Stomach (tissue), 9 donors: Measurements from ENCODE around the gene AKT2. TPM values are rescaled to one million over a fixed set of nuclear protein-coding genes. Genes with fewer than 3 reads are reported as not detected.
"Not testable (repeated sequence)": the region's sequence is repeated elsewhere in the genome, so short reads cannot be mapped to it uniquely, and the experiment has no call there.

Experiments used
- DNase-seq, 2 donors: peaks; one replicate each; pipeline versions ENCODE4 v3.0.0 to v3.0.0-alpha.2; 2013 to 2019
- H3K27ac ChIP-seq, 5 donors: fragments of 200-600 bp in 4 of 5; sonication (generic) in 4 of 5; one replicate each; pipeline ENCODE4 v1.5.1; 2013 to 2019; ENCODE audit warnings: mild to moderate bottlenecking in 1 of 5, moderate library complexity in 1 of 5
- H3K27me3 ChIP-seq, 3 donors: fragments of 200-600 bp; sonication (generic); one replicate each; pipeline ENCODE4 v1.5.1; 2017 to 2019; ENCODE audit warnings: mixed run types in 1 of 3
- H3K36me3 ChIP-seq, 4 donors: fragments of 200-600 bp; sonication (generic); 1 replicate in 3 of 4; 2 replicates in 1 of 4; pipeline ENCODE4 v1.5.1; 2016 to 2019
- H3K4me1 ChIP-seq, 4 donors: fragments of 200-600 bp; sonication (generic); one replicate each; pipeline ENCODE4 v1.5.1; 2016 to 2019
- H3K4me3 ChIP-seq, 4 donors: fragments of 200-600 bp; sonication (generic) in 3 of 4; one replicate each; pipeline ENCODE4 v1.5.1; 2016 to 2019; ENCODE audit warnings: mild to moderate bottlenecking in 1 of 4
- H3K9me3 ChIP-seq, 4 donors: fragments of 200-600 bp; sonication (generic); one replicate each; pipeline ENCODE4 v1.5.1; 2016 to 2019
- CTCF ChIP-seq, 7 experiments: fragments of 450-650 bp in 4 of 7; fragments of 200-600 bp in 3 of 7; sonication (generic) in 3 of 7; IDR thresholded peaks; one replicate each; pipeline ENCODE4 v1.5.1; 2016 to 2019; ENCODE audit warnings: antibody characterized with exemption in 7 of 7, control low read depth in 2 of 7, mild to moderate bottlenecking in 1 of 7
- EP300 ChIP-seq: sonication (generic); formaldehyde crosslinking; IDR thresholded peaks from one replicate; pipeline ENCODE4 v1.6.1; 2017; ENCODE audit warnings: antibody characterized with exemption
- POLR2A ChIP-seq, 4 donors: fragments of 450-650 bp; IDR thresholded peaks; one replicate each; pipeline ENCODE4 v1.6.1; 2016; ENCODE audit warnings: antibody characterized with exemption in 4 of 4, control low read depth in 2 of 4, mild to moderate bottlenecking in 1 of 4, moderate library complexity in 1 of 4
- POLR2AphosphoS5 ChIP-seq, 3 donors: sonication (generic); formaldehyde crosslinking; IDR thresholded peaks; one replicate each; pipeline ENCODE4 v1.6.1; 2016; ENCODE audit warnings: antibody characterized with exemption in 3 of 3
- WGBS, 5 donors: extraction: QIAGEN DNeasy Blood & Tissue Kit in 3 of 5; methylation state at CpG; one replicate each; pipeline versions ENCODE4 v1.1.5 to v1.1.7; 2013 to 2018; 5-methylcytosine and 5-hydroxymethylcytosine counted together
- intact Hi-C: fragments of 100-400 bp; cut with DNase I; formaldehyde crosslinking; loops from one replicate; pipeline ENCODE4 v1.15.1; 2023; ENCODE audit warnings: low total_unique reads
- polyA plus RNA-seq, 3 donors: library from polyadenylated mRNA; stranded (reverse); fragments of 200-250 nt; gene quantifications; one replicate each; pipeline ENCODE4 v1.2.3, GENCODE V29; 2013
- total RNA-seq, 5 donors: library from RNA; depleted of rRNA; stranded (reverse); fragments of >200 nt; gene quantifications; one replicate each; pipeline versions ENCODE4 v1.1.0 to v1.2.3, GENCODE V29; 2014 to 2016
- donor health status: healthy with polysubstance abuse.
- donor health status: Bipolar disorder and iron deficiency.
- donor health status: healthy.

AKT2 gene
- total and polyA plus RNA-seq, 8 donors = 26.0 to 227 (median 75.9) TPM

- peaks cover 18 to 97% (median 65%) of the 10 kb centered on the region in 3 donors for H3K27me3 ChIP-seq
- no peak overlapping the region for H3K4me3 ChIP-seq
- intact Hi-C loops = loop anchor here (5.0 kb wide), 1 partner anchor 85 kb away; no protein-coding TSS in a partner anchor
Observed at GRCh38 chr19:40221858-40222619, 63.1 kb downstream of the AKT2 start.

GRCh38 chr19:40220674-40221073 lies 64.5 kb downstream of the AKT2 start:
- H3K27ac ChIP-seq = no peak overlapping the region
- no peak for TF ChIP-seq EP300
- intact Hi-C loops = loop anchor here (5.0 kb wide), 1 partner anchor 83 kb away; no protein-coding TSS in a partner anchor
- H3K27me3 ChIP-seq = peaks cover 18 to 97% (median 66%) of the 10 kb centered on the region in 3 donors
- H3K4me1 ChIP-seq = peaks cover 1 to 43% (median 27%) of the 10 kb centered on the region in 4 donors
- no peaks in the 10 kb centered on the region for H3K36me3 ChIP-seq
- WGBS, 5 donors = 76 to 88% (median 82%) methylated on average over 9 of the region's 9 CpGs
- H3K9me3 ChIP-seq = no peaks in the 10 kb centered on the region
- H3K4me3 ChIP-seq = no peak overlapping the region
- no peak for DNase-seq

More at GRCh38 chr19:40221858-40222619, 63.1 kb downstream of the AKT2 start:
- H3K27ac ChIP-seq = no peak overlapping the region
- WGBS, 5 donors = 48 to 67% (median 63%) methylated on average over 38 to 41 of the region's 41 CpGs
- peaks cover 13 to 47% (median 36%) of the 10 kb centered on the region in 4 donors for H3K4me1 ChIP-seq
- TF ChIP-seq CTCF (IDR thresholded peaks at IDR 0.05) (peak in 5 of 7 experiments; percentile 77 to 91 (median 90)), POLR2AphosphoS5 (IDR thresholded peaks at IDR 0.05) (no peak)
- peak; percentile 77 to 93 for DNase-seq
- no peaks in the 10 kb centered on the region for H3K36me3 ChIP-seq
- no peaks in the 10 kb centered on the region for H3K9me3 ChIP-seq

GRCh38 chr19:40219721-40220276 lies 65.3 kb downstream of the AKT2 start:
- intact Hi-C loops = loop anchor here (5.0 kb wide), 1 partner anchor 82 kb away; no protein-coding TSS in a partner anchor
- Histone ChIP-seq H3K36me3 (no peaks in the 10 kb centered on the region), H3K4me1 (peaks cover 0 to 38% (median 24%) of the 10 kb centered on the region in 4 donors), H3K27me3 (peaks cover 18 to 95% (median 58%) of the 10 kb centered on the region in 3 donors), H3K4me3 (no peak overlapping the region), H3K9me3 (no peaks in the 10 kb centered on the region), H3K27ac (no peak overlapping the region)
- 31 to 43% (median 36%) methylated on average over 8 of the region's 8 CpGs for WGBS, 5 donors
- no peak for DNase-seq
- TF ChIP-seq POLR2A (IDR thresholded peaks at IDR 0.05) (no peak), EP300 (no peak), POLR2AphosphoS5 (IDR thresholded peaks at IDR 0.05) (no peak), CTCF (IDR thresholded peaks at IDR 0.05) (no peak)

GRCh38 chr19:40219029-40219428 lies 66.1 kb downstream of the AKT2 start:
- peaks cover 0 to 38% (median 24%) of the 10 kb centered on the region in 4 donors for H3K4me1 ChIP-seq
- H3K4me3 ChIP-seq, DNase-seq, H3K36me3 ChIP-seq, intact Hi-C loops, H3K9me3 ChIP-seq, H3K27ac ChIP-seq: not testable (repeated sequence)
- peaks cover 18 to 87% (median 51%) of the 10 kb centered on the region in 3 donors for H3K27me3 ChIP-seq
- 68 to 89% (median 85%) methylated on average over 4 of the region's 4 CpGs for WGBS, 5 donors

GRCh38 chr19:40217934-40218890 lies 66.9 kb downstream of the AKT2 start, which contains the start of gene TTC9B:
Gene TTC9B, minus strand, starts transcription at chr19:40218384. Its CDS starts 3 bp downstream, at chr19:40218381.
- Histone ChIP-seq H3K27me3 (peaks cover 18 to 79% (median 44%) of the 10 kb centered on the region in 3 donors), H3K36me3 (peaks cover 0 to 4% (median under 1%) of the 10 kb centered on the region in 4 donors), H3K9me3 (no peaks in the 10 kb centered on the region), H3K27ac (no peak within 1 kb of the TSS), H3K4me1 (peaks cover 0 to 34% (median 22%) of the 10 kb centered on the region in 4 donors), H3K4me3 (peak within 1 kb of the TSS in 1 of 4 donors; percentile 25)
- DNase-seq = peak in 1 of 2 donors; percentile 73
- WGBS, 5 donors = 3 to 10% (median 4%) methylated on average over 20 to 75 of the region's 75 CpGs
- no peak for TF ChIP-seq CTCF (IDR thresholded peaks at IDR 0.05)
- TF ChIP-seq POLR2A (IDR thresholded peaks at IDR 0.05) = no peak
- TF ChIP-seq POLR2AphosphoS5 (IDR thresholded peaks at IDR 0.05) = no peak
- TF ChIP-seq EP300 = no peak
- intact Hi-C loops = no loop called here
